ENCODE data around the gene DAB1. TPM values are rescaled to one million over a fixed set of nuclear protein-coding genes. Genes with fewer than 3 reads are reported as not detected.

DAB1 gene
- total RNA-seq, 4 donors from 2014 or later, result 0.22 TPM; not detected in 3

GRCh38 chr1:57190898-57191297 lies 233.0 kb downstream of the DAB1 start:
- H3K4me3 ChIP-seq, result no peak overlapping the region
- in situ Hi-C loops (cut with MboI; ENCODE audit: low sequenced_read_pairs in 4 of 4) (no loop called here), intact Hi-C loops (cut with DNase I; ENCODE audit: low total_unique reads) (no loop called here)
- H3K27me3 ChIP-seq, result no peaks in the 10 kb centered on the region
- no peak for DNase-seq
- TF ChIP-seq, protein P1, sequence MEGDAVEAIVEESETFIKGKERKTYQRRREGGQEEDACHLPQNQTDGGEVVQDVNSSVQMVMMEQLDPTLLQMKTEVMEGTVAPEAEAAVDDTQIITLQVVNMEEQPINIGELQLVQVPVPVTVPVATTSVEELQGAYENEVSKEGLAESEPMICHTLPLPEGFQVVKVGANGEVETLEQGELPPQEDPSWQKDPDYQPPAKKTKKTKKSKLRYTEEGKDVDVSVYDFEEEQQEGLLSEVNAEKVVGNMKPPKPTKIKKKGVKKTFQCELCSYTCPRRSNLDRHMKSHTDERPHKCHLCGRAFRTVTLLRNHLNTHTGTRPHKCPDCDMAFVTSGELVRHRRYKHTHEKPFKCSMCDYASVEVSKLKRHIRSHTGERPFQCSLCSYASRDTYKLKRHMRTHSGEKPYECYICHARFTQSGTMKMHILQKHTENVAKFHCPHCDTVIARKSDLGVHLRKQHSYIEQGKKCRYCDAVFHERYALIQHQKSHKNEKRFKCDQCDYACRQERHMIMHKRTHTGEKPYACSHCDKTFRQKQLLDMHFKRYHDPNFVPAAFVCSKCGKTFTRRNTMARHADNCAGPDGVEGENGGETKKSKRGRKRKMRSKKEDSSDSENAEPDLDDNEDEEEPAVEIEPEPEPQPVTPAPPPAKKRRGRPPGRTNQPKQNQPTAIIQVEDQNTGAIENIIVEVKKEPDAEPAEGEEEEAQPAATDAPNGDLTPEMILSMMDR (IDR thresholded peaks at IDR 0.05 in 4 of 5, conservative IDR thresholded peaks at IDR 0.05 in 1 of 5), result no peak
- TF ChIP-seq POLR2A (IDR thresholded peaks at IDR 0.05), result no peak
- H3K36me3 ChIP-seq, result no peaks in the 10 kb centered on the region
- H3K4me1 ChIP-seq, result no peaks in the 10 kb centered on the region
- no peak for ATAC-seq
- H3K9me3 ChIP-seq, result no peaks in the 10 kb centered on the region
- no peak overlapping the region for H3K27ac ChIP-seq

DNA sequence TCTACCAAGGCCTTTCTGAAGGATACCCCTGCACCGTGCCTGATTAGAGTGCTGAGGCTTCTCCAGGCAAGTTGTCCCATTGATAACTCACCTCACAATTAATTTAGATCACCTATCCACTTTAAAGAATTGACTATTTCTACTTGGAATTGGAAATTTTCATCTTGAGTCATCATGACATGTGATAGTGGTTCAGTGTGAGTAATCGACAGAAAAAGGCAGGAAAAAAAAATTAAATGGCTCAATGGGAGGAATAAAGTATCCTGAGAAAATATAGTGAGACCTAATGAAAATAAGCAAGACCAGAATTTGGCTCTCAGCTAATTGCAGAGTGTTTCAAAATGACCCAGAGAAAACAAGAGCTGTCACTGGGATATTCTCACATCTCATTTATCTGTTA lies 235.7 kb downstream of the DAB1 start:
- DNase-seq (no peak), ATAC-seq (no peak)
- H3K27ac ChIP-seq, result no peak overlapping the region
- H3K9me3 ChIP-seq, result no peaks in the 10 kb centered on the region
- no peaks in the 10 kb centered on the region for H3K36me3 ChIP-seq
- in situ Hi-C loops (cut with MboI; ENCODE audit: low sequenced_read_pairs in 4 of 4) (no loop called here), intact Hi-C loops (cut with DNase I; ENCODE audit: low total_unique reads) (no loop called here)
- TF ChIP-seq, protein P1 (IDR thresholded peaks at IDR 0.05 in 4 of 5, conservative IDR thresholded peaks at IDR 0.05 in 1 of 5), result no peak
- TF ChIP-seq POLR2A (IDR thresholded peaks at IDR 0.05), result no peak
- no peaks in the 10 kb centered on the region for H3K27me3 ChIP-seq
- H3K4me3 ChIP-seq, result no peak overlapping the region
- H3K4me1 ChIP-seq, result no peaks in the 10 kb centered on the region

DNA sequence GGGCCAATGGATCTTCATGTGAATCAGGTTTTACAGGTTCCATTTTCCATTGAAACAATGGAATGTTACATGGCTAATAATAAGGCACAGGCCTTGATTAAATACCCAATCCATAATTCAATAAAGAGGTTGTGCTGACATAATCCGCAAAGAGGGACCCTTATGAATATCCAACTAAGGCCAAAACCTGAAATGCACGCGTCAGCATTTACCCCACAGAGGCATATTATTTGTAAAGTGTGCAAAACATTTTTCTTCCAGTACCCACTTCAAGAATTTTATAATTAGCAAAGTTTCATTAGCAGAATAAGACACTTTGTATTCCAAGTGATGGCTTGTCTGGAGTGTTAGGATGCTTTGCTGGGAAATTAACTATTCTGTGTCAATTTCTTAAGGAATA lies 237.4 kb downstream of the DAB1 start:
- H3K36me3 ChIP-seq, result no peaks in the 10 kb centered on the region
- in situ Hi-C loops (cut with MboI; ENCODE audit: low sequenced_read_pairs in 4 of 4), result no loop called here
- ATAC-seq, result no peak
- intact Hi-C loops (cut with DNase I; ENCODE audit: low total_unique reads), result no loop called here
- H3K4me3 ChIP-seq, result no peak overlapping the region
- no peak for DNase-seq
- no peaks in the 10 kb centered on the region for H3K4me1 ChIP-seq
- no peaks in the 10 kb centered on the region for H3K9me3 ChIP-seq
- TF ChIP-seq POLR2A (IDR thresholded peaks at IDR 0.05), result no peak
- TF ChIP-seq, protein P1 (IDR thresholded peaks at IDR 0.05 in 4 of 5, conservative IDR thresholded peaks at IDR 0.05 in 1 of 5), result no peak
- H3K27ac ChIP-seq, result no peak overlapping the region
- H3K27me3 ChIP-seq, result no peaks in the 10 kb centered on the region

DNA sequence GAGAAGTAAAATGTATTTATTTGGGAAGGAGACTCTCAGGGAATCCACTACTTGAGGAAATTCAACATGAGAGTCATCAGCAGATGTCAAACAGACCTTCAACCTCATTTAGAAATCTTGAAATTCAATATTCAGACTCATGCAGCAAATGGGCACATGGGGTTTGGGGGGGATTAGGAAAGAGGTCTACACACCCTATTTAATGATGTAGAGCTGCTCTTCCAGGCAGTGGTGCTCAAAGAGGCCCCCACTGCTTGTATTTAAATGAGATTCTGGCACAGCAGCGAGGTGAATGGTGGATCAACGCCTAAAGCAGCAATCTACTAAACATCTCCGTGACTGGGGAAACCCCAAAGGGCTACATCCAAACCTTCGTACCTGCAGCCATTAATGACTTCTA lies 244.9 kb downstream of the DAB1 start:
- no peak for DNase-seq
- Histone ChIP-seq H3K4me3 (no peak overlapping the region), H3K9me3 (no peaks in the 10 kb centered on the region), H3K27ac (no peak overlapping the region), H3K36me3 (no peaks in the 10 kb centered on the region), H3K27me3 (no peaks in the 10 kb centered on the region), H3K4me1 (no peaks in the 10 kb centered on the region)
- no peak for TF ChIP-seq POLR2A (IDR thresholded peaks at IDR 0.05)
- TF ChIP-seq, protein P1 (IDR thresholded peaks at IDR 0.05 in 4 of 5, conservative IDR thresholded peaks at IDR 0.05 in 1 of 5), result no peak
- intact Hi-C loops (cut with DNase I; ENCODE audit: low total_unique reads) (no loop called here), in situ Hi-C loops (cut with MboI; ENCODE audit: low sequenced_read_pairs in 4 of 4) (no loop called here)
- ATAC-seq, result no peak

DNA sequence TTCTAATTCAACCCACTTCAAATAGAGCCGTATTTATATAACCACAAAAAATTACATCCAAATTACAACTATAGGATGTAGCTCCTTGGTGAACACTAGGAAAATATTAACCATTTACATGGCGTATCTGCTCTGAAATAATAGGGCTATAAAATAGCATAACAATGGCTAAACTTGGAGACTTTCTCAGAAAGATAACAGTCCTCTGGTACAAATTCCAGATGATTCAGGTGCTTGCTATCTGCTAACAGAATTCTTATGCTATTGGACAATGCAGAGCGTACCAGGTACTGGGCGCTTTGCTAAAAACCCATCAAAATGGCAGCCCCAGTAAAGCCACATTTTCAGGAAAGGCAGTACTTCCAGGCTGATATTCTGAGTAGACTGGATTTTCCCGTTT lies 248.4 kb downstream of the DAB1 start:
- no peaks in the 10 kb centered on the region for H3K4me1 ChIP-seq
- no peaks in the 10 kb centered on the region for H3K9me3 ChIP-seq
- TF ChIP-seq, protein P1 (IDR thresholded peaks at IDR 0.05 in 4 of 5, conservative IDR thresholded peaks at IDR 0.05 in 1 of 5), result no peak
- TF ChIP-seq POLR2A (IDR thresholded peaks at IDR 0.05), result no peak
- no peaks in the 10 kb centered on the region for H3K36me3 ChIP-seq
- DNase-seq (no peak), ATAC-seq (no peak)
- intact Hi-C loops (cut with DNase I; ENCODE audit: low total_unique reads) (no loop called here), in situ Hi-C loops (cut with MboI; ENCODE audit: low sequenced_read_pairs in 4 of 4) (no loop called here)
- H3K27ac ChIP-seq, result no peak overlapping the region
- no peaks in the 10 kb centered on the region for H3K27me3 ChIP-seq
- H3K4me3 ChIP-seq, result no peak overlapping the region
